22Rv1 (cell line): ENCODE data around the gene CAPG.

ENCODE experiments used
- ZFX ChIP-seq: fragments of 450-650 bp; IDR thresholded peaks from 2 replicates; pipeline ENCODE4 v1.6.1; 2017; ENCODE audit warnings: antibody characterized with exemption, borderline replicate concordance
- TF ChIP-seq, protein P1 (sequence below): fragments of 450-650 bp; IDR thresholded peaks from 2 replicates; pipeline ENCODE4 v1.5.1; 2017; ENCODE audit warnings: mild to moderate bottlenecking

DNA sequence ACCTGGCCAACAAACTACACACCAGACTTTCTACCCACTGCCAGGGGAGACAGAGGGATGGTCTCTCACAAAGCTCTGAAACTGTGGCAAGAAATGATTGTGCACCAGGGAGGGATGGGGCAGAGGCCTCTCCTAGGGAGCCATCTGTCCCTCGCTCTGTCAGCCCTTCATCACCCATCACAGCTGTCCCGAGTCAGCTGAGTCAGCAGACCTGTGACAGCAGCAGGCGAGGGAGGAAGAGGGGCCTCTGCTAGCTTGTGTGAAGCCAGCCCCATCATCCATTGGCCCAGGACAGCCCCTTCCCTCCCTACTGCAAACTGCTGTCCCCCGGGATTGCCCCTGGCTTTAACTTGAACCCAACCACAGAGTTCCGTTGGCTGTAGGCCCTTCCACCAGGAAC lies 13.4 kb upstream of the CAPG start:
- TF ChIP-seq, protein P1, sequence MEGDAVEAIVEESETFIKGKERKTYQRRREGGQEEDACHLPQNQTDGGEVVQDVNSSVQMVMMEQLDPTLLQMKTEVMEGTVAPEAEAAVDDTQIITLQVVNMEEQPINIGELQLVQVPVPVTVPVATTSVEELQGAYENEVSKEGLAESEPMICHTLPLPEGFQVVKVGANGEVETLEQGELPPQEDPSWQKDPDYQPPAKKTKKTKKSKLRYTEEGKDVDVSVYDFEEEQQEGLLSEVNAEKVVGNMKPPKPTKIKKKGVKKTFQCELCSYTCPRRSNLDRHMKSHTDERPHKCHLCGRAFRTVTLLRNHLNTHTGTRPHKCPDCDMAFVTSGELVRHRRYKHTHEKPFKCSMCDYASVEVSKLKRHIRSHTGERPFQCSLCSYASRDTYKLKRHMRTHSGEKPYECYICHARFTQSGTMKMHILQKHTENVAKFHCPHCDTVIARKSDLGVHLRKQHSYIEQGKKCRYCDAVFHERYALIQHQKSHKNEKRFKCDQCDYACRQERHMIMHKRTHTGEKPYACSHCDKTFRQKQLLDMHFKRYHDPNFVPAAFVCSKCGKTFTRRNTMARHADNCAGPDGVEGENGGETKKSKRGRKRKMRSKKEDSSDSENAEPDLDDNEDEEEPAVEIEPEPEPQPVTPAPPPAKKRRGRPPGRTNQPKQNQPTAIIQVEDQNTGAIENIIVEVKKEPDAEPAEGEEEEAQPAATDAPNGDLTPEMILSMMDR: no peak
- TF ChIP-seq ZFX: no peak
